GM20431 (cell line): ENCODE measurements around the gene SYT1.
"Not testable (repeated sequence)": the region's sequence is repeated elsewhere in the genome, so short reads cannot be mapped to it uniquely, and the experiment has no call there.

Source experiments
- in situ Hi-C: fragments of 300-500 bp; cut with MseI, MboI; formaldehyde crosslinking; loops from one replicate; pipeline ENCODE4 v1.15.0; 2020; ENCODE audit warnings: low sequenced_read_pairs; ENCODE audit not compliant: unreplicated experiment

Gene SYT1

GRCh38 chr12:78864403-78864869, at the start of gene SYT1:
Gene SYT1 (plus strand): TSS chr12:78864774.
- in situ Hi-C loops: no loop called here

- in situ Hi-C loops: no loop called here
These were observed 46.1 kb upstream of the SYT1 start for GRCh38 chr12:78818487-78818886.

DNA sequence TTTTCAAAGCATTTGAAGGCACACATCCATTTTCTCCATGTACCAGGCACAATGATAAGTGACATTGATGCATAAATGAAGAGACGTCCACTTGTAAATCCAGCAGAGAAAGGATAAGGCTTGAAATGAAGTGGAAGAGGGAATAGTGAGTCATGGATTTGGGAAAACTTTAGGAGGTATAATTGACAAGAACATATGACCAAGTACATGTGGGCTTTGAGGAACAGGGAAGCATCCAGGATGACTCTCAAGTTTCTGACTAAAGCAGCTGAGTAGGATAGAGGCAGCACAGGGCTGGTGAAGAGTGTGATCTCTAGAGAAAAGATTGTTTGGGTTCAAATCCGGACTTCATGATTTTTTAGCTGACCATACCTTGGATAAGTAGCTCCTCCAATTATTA, 43.6 kb upstream of the SYT1 start:
- in situ Hi-C loops: no loop called here

DNA sequence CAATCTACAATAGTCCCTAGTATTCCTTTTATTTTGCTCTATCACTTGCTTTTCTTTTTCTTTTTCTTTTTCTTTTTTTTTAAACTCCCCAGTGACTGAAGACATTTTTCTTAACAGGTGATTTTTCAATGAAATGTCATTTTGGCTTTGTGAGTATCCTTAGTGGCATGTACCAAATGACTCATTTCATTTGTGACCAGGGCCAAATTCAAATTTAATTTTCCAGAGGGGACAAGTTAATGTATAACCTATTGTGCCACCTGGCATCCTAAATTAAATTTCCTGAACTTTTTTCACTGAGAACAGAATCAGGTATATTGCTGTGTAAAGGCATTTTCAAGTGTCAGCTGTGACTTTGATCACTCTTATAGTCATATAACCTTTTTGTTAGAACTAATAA, 39.7 kb upstream of the SYT1 start:
- in situ Hi-C loops: no loop called here

DNA sequence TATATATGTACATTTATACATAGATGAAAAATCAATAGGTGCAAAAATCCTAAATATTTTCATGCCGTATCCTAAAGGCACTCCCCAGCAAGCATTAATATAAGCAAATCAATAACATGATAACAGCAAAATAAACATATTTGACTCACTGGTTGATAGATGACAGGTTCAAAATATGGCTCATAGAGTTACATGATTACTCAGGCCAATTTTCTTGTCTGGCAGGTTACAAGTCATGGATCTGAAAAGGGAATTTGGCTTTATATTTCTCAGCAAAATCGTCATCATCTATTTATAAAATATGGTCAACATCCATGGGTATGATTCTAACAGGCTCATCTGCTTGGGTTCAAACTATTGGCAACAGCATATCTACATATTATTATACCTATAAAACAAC, 34.9 kb upstream of the SYT1 start:
- in situ Hi-C loops: no loop called here

DNA sequence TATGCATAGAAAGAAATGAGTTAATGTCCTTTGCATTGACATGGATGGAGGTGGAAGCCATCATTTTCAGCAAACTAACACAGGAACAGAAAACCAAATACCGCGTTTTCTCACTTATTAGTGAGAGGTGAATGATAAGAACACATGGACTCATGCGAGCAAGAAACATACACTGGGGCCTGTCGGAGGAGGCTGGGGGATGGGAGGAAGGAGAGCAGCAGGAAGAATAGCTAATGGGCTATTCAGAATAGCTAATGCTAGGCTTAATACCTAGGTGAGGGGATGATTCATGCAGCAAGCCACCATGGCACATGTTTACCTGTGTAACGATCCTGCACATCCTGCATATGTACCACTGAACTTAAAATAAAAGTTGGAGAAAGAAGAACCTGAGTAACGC, 29.1 kb upstream of the SYT1 start:
- in situ Hi-C loops: no loop called here

DNA sequence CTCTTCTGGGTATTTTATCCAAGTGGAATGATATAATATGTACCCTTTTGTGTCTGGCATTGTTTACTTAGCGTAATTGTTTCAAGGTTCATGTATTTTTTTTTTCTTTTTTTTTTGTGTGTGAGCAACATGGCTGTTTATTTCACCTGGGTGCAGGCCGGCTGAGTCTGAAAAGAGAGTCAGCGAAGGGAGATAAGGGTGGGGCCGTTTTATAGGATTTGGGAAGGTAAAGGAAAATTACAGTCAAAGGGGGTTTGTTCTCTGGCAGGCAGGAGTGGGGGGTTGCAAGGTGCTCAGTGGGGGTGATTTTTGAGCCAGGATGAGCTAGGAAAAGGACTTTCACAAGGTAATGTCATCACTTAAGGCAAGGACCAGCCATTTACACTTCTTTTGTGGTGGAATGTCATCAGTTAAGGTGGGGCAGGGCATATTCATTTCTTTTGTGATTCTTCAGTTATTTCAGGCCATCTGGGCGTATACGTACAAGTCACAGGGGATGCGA, 24.0 kb upstream of the SYT1 start:
- in situ Hi-C loops: not testable (repeated sequence)

DNA sequence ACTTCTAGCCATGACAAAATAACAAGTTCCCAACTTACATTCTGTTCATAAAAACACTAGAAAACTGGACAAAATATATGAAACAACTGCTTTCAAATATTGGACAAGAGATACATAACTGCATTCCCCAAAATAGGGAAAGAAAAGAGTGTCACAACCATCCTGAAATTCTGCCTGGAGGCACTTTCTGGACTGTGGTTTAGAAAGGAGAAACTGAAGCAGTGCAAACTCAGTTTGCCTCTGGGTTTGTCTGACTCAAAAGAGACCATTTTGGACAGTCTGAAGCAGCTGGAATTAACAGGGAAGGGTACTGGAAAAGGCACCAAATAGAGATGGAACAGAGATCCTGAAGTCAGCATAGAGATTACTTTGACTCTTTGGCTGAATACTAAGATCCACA, 11.3 kb upstream of the SYT1 start:
- in situ Hi-C loops: no loop called here

DNA sequence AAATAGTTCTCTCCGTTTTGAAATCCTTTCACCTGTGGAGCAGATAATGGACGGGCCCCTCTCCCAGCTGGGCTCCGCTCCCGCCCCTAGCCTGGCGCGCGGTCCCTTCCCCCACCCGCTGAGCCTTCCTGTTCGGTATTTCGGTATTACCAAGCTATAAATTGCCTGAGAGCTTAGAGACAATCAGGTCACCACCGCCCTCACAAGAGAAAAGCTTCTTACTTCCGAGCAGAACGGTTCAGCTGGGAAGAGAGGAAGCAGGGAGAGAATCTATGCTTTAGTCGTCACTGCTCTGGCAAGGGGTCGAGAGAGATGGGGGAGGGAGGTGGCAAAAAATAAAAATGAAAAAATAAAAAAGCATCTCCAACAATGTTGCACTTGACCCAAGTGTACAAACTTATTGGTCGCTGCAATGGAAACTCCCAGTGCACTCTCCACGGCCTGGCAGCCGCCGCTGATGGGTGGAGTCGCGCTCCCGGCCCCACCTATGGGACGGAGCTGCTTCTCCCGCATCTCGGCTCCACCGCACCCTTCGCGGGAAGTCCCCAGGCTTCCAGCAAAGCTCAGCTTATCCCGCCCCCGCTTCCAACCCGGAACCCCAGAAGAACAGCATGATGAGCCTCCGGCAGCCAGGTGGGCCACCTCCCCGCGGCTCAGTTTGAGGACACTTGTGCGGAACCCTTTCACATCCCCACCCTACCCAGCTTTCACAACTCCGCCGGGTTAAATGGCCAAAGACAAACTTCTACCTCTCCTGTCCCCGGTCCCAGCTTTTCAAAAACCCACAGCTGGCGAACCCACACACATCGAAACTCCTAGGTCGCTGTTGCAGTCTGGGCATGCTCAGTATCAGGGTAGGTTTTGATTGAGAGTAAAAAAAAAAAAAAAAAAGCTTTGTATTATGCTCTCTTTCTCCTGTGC, 832 bp upstream of the SYT1 start:
- in situ Hi-C loops: no loop called here

DNA sequence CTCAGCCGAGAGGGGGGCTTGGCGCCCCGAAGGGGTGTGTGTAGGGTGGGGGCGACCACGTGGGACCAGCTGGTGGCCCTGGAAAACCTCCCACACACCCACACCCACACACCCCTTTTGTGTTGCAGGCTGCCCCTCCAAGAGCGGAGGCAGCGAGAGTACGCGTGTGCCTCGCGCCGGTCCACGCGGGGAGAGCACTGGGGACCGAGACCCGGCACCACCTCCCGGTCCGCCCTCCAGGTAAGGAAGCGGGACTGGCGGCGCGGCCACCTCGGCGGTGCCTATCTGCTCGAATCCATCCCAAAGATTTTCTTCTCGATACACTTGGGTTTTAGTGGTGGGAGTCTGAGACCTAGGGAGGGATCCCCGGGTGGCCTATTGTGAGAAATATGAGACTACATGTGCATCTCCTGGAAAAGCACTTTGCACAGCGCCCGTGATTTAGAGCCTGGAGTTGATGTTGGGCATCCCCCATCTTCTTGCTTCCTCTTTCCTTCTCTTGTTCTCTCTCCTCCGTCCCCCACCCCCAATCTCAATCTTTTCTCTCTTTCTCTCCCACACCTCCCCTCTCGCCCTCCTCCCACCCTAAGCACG, 393 bp downstream of the SYT1 start:
- in situ Hi-C loops: no loop called here

- in situ Hi-C loops: no loop called here
These were observed 942 bp downstream of the SYT1 start for GRCh38 chr12:78865516-78865915.

DNA sequence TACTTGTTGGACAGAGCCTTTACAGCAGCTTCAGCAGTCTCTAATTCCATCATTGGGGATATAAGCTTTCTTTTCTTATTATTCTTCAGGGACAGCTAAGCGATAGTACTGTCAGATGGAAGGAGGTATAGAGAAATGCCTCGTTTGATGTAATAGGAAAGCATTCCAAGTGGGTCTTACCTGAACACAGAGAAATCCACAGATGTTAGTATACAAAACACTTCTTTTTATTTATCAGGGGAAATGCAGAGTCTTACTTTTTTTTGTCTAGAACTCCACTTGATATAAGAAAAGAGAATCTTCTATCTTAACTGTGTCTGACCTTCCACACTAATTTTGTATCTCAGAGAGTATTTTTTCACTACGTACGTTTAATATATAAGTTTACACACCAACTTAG, 1.9 kb downstream of the SYT1 start:
- in situ Hi-C loops: no loop called here

- in situ Hi-C loops: no loop called here
These were observed 6.0 kb downstream of the SYT1 start for GRCh38 chr12:78870539-78870938.

DNA sequence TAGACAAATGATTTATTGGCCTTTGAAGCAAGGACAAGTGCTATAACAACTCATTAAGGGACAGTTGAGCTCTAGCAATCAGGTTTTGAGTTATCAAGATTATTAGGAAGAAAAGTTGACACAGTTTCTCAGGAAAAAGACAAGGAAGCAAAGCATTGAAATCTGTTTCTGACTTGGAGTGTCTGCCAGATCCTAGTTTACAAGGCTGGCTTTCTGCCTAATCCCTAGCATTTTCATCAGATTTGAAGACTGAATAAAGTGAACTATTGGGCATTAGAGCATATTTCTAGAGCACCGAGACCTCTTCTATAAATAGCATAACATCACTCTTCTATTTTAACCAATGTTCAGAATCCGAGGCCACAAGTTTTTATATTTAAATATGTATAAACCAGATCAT, 7.0 kb downstream of the SYT1 start:
- in situ Hi-C loops: no loop called here

DNA sequence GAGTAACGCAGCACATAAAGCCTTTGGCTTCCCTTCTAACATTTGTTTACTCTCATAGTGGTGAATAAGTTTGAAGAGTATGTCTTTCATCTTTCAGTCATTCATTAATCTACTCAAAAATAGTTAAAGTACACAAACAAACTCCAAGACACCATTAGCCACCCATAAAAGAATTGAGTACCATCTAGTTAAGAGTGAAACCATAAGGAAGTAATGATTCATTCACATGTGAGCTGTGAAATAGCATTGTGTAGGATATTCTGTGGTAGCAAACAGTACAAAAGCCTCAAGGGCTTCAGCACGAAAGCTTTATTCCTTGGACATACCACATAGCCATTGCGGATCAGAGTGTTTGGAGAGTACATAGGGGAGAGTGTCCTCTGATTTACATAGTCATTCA, 13.9 kb downstream of the SYT1 start:
- in situ Hi-C loops: no loop called here

DNA sequence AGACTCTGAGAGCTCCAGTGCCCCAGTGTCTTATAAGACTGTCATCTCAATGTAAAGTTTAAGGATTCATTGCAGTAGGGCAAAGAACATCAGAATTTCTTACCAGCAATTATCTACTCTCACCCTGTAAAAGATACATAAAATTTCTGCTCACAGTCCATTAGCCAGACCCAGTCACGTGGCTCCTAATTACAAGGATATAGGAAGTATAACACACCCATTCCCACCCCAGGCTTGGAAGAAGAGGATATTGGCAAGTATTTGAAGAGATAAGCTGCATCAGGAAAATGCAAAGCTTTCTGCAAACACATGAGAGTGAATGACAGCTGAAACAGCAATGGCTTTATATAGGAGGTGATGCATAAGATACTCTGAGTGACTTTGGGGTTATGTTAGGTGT, 14.3 kb downstream of the SYT1 start:
- in situ Hi-C loops: no loop called here

- in situ Hi-C loops: no loop called here
These were observed 15.5 kb downstream of the SYT1 start for GRCh38 chr12:78880078-78880477.

- in situ Hi-C loops: no loop called here
These were observed 17.1 kb downstream of the SYT1 start for GRCh38 chr12:78881685-78882084.

DNA sequence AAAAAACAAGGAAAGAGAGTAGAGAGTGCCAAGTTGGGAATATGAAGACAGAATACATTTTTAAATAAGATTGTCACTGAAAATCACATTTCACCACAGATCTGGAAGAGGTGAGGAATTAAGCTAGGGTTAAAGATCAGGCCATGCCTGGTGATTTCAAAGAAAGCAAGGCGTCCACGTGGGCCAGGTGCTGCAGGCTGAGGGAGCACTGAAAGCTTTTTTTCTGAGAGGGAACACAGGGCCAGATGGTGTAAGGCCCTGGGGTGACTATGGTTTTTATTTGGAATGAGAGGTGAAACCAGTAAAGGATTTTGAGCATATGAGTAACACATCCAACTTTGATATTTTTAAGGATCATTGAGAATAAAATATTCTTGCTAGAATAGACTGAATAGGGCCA, 20.9 kb downstream of the SYT1 start:
- in situ Hi-C loops: no loop called here

- in situ Hi-C loops: no loop called here
These were observed 22.3 kb downstream of the SYT1 start for GRCh38 chr12:78886719-78887407.

DNA sequence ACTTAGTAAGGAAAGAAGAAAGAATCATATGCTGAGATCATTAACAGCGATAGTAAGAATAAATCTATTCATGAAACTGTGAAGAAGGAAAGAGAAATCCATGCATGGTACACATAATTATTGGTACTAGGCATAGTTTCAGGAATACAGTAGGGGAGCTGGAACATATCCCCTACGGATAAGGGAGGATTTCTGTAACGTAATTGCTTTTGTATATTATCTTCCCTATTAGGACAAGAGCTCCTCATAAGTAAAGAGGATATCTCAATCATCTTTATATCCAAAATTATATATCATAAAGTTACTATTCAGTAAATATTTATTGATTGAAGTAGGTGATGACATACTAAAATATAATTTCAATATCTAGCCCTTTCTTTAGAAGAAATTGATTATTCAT, 22.9 kb downstream of the SYT1 start:
- in situ Hi-C loops: no loop called here
